GM12878 (cell line): ENCODE data around the gene ZNF366. TPM values are rescaled to one million over a fixed set of nuclear protein-coding genes. Genes with fewer than 3 reads are reported as not detected.

Source experiments
- ATAC-seq: fragments of 200-7000 bp; cut with Tn5 transposase; 3 replicates; pipeline ENCODE4 v1.9.1; 2020; ENCODE audit warnings: mild to moderate bottlenecking, moderate library complexity
- BruUV-seq: library from RNA; stranded (reverse); fragments of 400-500 nt; replicated peaks from 2 replicates; lab custom pipeline; 2021; lab: Mats Ljungman, UMichigan
- CTCF ChIA-PET: fragments of 300-600 bp; sonication (Branson Sonifier 250); formaldehyde crosslinking; extraction: SDS; loops from one replicate; lab custom pipeline; 2021; ENCODE audit warnings: inconsistent platforms; lab: Yijun Ruan, JAX
- POLR2A ChIA-PET: fragments of 350-600 bp; formaldehyde crosslinking; extraction: SDS; loops from one replicate; lab custom pipeline; 2021; ENCODE audit warnings: inconsistent platforms; lab: Charles Lee
- RAD21 ChIA-PET: fragments of 300-600 bp; sonication (Branson Sonifier 250); formaldehyde crosslinking; loops from one replicate; lab custom pipeline; 2023; ENCODE audit warnings: antibody characterized with exemption; ENCODE audit not compliant: unreplicated experiment; lab: Charles Lee
- SMC1A ChIA-PET: fragments of 300-600 bp; sonication (Branson Sonifier 250); formaldehyde crosslinking; loops from one replicate; lab custom pipeline; 2023; ENCODE audit not compliant: unreplicated experiment, uncharacterized antibody; lab: Charles Lee
- DNase-seq: peaks from one replicate; pipeline ENCODE4 v3.0.0-alpha.2; 2011; ENCODE audit warnings: low read depth, low spot score
- FAIRE-seq: peaks from 3 replicates; lab custom pipeline; 2011; peaks lifted over from hg19 to GRCh38; lab: Jason Lieb, UNC
- H2AFZ ChIP-seq: 2 replicates; pipeline ENCODE4 v1.6.0; 2011; ENCODE audit warnings: low read depth, low read length, control low read depth; ENCODE audit not compliant: control insufficient read depth
- H3K27ac ChIP-seq: 2 replicates; pipeline ENCODE4 v1.5.1; 2011; ENCODE audit warnings: control low read depth; ENCODE audit not compliant: control insufficient read depth, insufficient read depth
- H3K27me3 ChIP-seq, 2 experiments: replicated peaks in 1 of 2; 2 replicates each; pipeline versions ENCODE4 v1.6.0 to v1.6.1; 2011; ENCODE audit warnings: low read length in 1 of 2; ENCODE audit not compliant: control insufficient read depth in 2 of 2, insufficient read depth in 2 of 2
- H3K36me3 ChIP-seq, 2 experiments: 2 replicates each; pipeline ENCODE4 v1.5.1; 2011; ENCODE audit warnings: low read length in 1 of 2; ENCODE audit not compliant: control insufficient read depth in 2 of 2, insufficient read depth in 2 of 2
- H3K4me1 ChIP-seq: 2 replicates; pipeline ENCODE4 v1.6.1; 2011; ENCODE audit warnings: mild to moderate bottlenecking, low read length, moderate library complexity, mixed read lengths; ENCODE audit not compliant: control insufficient read depth, insufficient read depth
- H3K4me2 ChIP-seq: 2 replicates; pipeline ENCODE4 v1.6.0; 2011; ENCODE audit warnings: control low read depth; ENCODE audit not compliant: control insufficient read depth, insufficient read depth
- H3K4me3 ChIP-seq: fragments of 200-600 bp; sonication (generic); 2 replicates; pipeline ENCODE4 v1.5.1; 2016
- H3K79me2 ChIP-seq: 2 replicates; pipeline ENCODE4 v1.6.0; 2011; ENCODE audit warnings: low read length; ENCODE audit not compliant: control insufficient read depth, insufficient read depth
- H3K9ac ChIP-seq: 2 replicates; pipeline ENCODE4 v1.8.0; 2011; ENCODE audit warnings: low read length, control low read depth, mixed read lengths; ENCODE audit not compliant: control insufficient read depth, insufficient read depth
- H3K9me3 ChIP-seq: replicated peaks from 3 replicates; pipeline ENCODE4 v1.5.1; 2011; ENCODE audit warnings: mild to moderate bottlenecking, low read length; ENCODE audit not compliant: control insufficient read depth, insufficient read depth
- H4K20me1 ChIP-seq: 2 replicates; pipeline ENCODE4 v1.6.0; 2011; ENCODE audit not compliant: control insufficient read depth, insufficient read depth
- CBFB ChIP-seq: IDR thresholded peaks from 2 replicates; pipeline ENCODE4 v1.6.1; 2016; ENCODE audit warnings: antibody characterized with exemption, low read depth
- CHD1 ChIP-seq: IDR thresholded peaks from 2 replicates; pipeline ENCODE4 v1.6.1; 2012; ENCODE audit warnings: low read depth, low read length, improper control_type of control experiment
- CREB1 ChIP-seq: IDR thresholded peaks from 2 replicates; pipeline ENCODE4 v1.6.1; 2012; ENCODE audit warnings: low read depth, mild to moderate bottlenecking, inconsistent platforms
- CREM ChIP-seq: IDR thresholded peaks from 2 replicates; pipeline ENCODE4 v1.6.1; 2014; ENCODE audit warnings: antibody characterized with exemption, low read depth
- EGR1 ChIP-seq, 2 experiments: IDR thresholded peaks; 1 replicate in 1 of 2; 2 replicates in 1 of 2; pipeline ENCODE4 v1.6.1; 2011 to 2012; ENCODE audit warnings: low read depth in 2 of 2, low read length in 2 of 2, borderline replicate concordance in 1 of 2, mild to moderate bottlenecking in 1 of 2, moderate library complexity in 1 of 2
- FOXK2 ChIP-seq: fragments of 450-650 bp; IDR thresholded peaks from 2 replicates; pipeline ENCODE4 v1.6.1; 2017; ENCODE audit warnings: mild to moderate bottlenecking, moderate library complexity
- HDAC6 ChIP-seq: fragments of 200-600 bp; sonication (generic); IDR thresholded peaks from one replicate; pipeline ENCODE4 v1.8.0; 2017; ENCODE audit warnings: antibody characterized with exemption; ENCODE audit not compliant: unreplicated experiment
- HDGF ChIP-seq: fragments of 450-650 bp; IDR thresholded peaks from 2 replicates; pipeline ENCODE4 v1.6.1; 2016; ENCODE audit warnings: antibody characterized with exemption
- POLR2AphosphoS2 ChIP-seq: IDR thresholded peaks from 2 replicates; pipeline ENCODE4 v1.6.1; 2011; ENCODE audit warnings: low read depth, mild to moderate bottlenecking, low read length, improper control_type of control experiment, moderate library complexity
- SREBF1 ChIP-seq: IDR thresholded peaks from 2 replicates; pipeline ENCODE4 v1.6.1; 2012; ENCODE audit warnings: mild to moderate bottlenecking, low read length
- SRF ChIP-seq, 2 experiments: IDR thresholded peaks; 2 replicates each; pipeline ENCODE4 v1.6.1; 2011; ENCODE audit warnings: low read depth in 2 of 2, low read length in 2 of 2, mild to moderate bottlenecking in 1 of 2, moderate library complexity in 1 of 2
- STAT3 ChIP-seq: IDR thresholded peaks from 2 replicates; pipeline ENCODE4 v1.6.1; 2011; ENCODE audit warnings: low read depth, low read length, improper control_type of control experiment
- SUPT20H ChIP-seq: IDR thresholded peaks from 2 replicates; pipeline ENCODE4 v1.6.1; 2011; ENCODE audit warnings: low read depth, mild to moderate bottlenecking, low read length, moderate library complexity, borderline replicate concordance; ENCODE audit not compliant: control insufficient read depth
- YY1 ChIP-seq: IDR thresholded peaks from 2 replicates; pipeline ENCODE4 v1.6.1; 2011; ENCODE audit warnings: low read depth, mild to moderate bottlenecking, low read length
- ZBTB11 ChIP-seq: fragments of 450-650 bp; formaldehyde crosslinking; IDR thresholded peaks from 2 replicates; pipeline ENCODE4 v1.5.0; 2022; ENCODE audit warnings: mild to moderate bottlenecking, missing genetic modification characterization
- WGBS: methylation state at CpG from one replicate; pipeline ENCODE4 v1.1.6; 2016; ENCODE audit warnings: low lambda C conversion rate; ENCODE audit not compliant: insufficient replicate concordance, insufficient coverage; ENCODE audit errors: missing lambda C conversion rate; 5-methylcytosine and 5-hydroxymethylcytosine counted together
- in situ Hi-C: fragments of 300-500 bp; cut with MboI; formaldehyde crosslinking; loops from 9 replicates; pipeline ENCODE4 v1.14.3; 2018; ENCODE audit warnings: mixed read lengths
- intact Hi-C: fragments of 100-400 bp; cut with micrococcal nuclease; formaldehyde crosslinking; loops from one replicate; pipeline ENCODE4 v1.14.2; 2022; ENCODE audit not compliant: unreplicated experiment
- polyA plus RNA-seq, 11 experiments: library from polyadenylated mRNA; depleted of rRNA in 4 of 11; unstranded in 6 of 11; stranded (reverse) in 5 of 11; fragments of >200 nt; fragmentation: Nextera tagmentation in 4 of 11; fragmentation: Illumina TruSeq in 1 of 11; extraction: Ambion mirVana in 4 of 11; extraction: Trizol in 1 of 11; gene quantifications; 1 replicate in 1 of 11; 2 replicates in 10 of 11; pipeline versions ENCODE4 v1.2.1 to v1.2.3, GENCODE V29; 2011 to 2016; ENCODE audit warnings: inconsistent platforms in 2 of 11, missing spikeins in 2 of 11, low read depth in 1 of 11
- total RNA-seq, 4 experiments: library from RNA; depleted of rRNA in 3 of 4; stranded (reverse); fragments of >200 nt in 3 of 4; fragmentation: Illumina TruSeq in 1 of 4; extraction: Trizol in 1 of 4; gene quantifications; 2 replicates each; pipeline versions ENCODE4 v1.2.1 to v1.2.3, GENCODE V29; 2013 to 2021

ZNF366 gene
- total and polyA plus RNA-seq, 10 of the 15 experiments (the other 5 are each of a cell fraction or from before 2014, with no cell fraction given), result 0.01 to 0.18 (median 0.04) TPM; not detected in 6

- FAIRE-seq (no peak), ATAC-seq (no peak), DNase-seq (no peak)
- Histone ChIP-seq H3K27me3 (no peaks in the 10 kb centered on the region; a peak in 1 of 4 replicates), H4K20me1 (no peaks in the 10 kb centered on the region), H3K4me1 (no peaks in the 10 kb centered on the region), H3K4me2 (no peak overlapping the region), H3K27ac (no peak overlapping the region), H2AFZ (no peak overlapping the region), H3K4me3 (no peak overlapping the region), H3K9ac (no peak overlapping the region), H3K79me2 (no peaks in the 10 kb centered on the region), H3K9me3 (no peaks in the 10 kb centered on the region), H3K36me3 (no peaks in the 10 kb centered on the region)
- POLR2A ChIA-PET, result interaction anchor here (0.6 kb wide), 1 partner anchor 945 kb away, joined by 3 read pairs; no protein-coding TSS in a partner anchor
- TF ChIP-seq EGR1 (IDR thresholded peaks at IDR 0.05; ENCODE audit: borderline replicate concordance in 1 of 2, low read depth in 2 of 2, low read length in 2 of 2) (no peak), HDAC6 (no peak), POLR2AphosphoS2 (no peak), ZBTB11 (CRISPR knock-in tag) (no peak), CREM (no peak), FOXK2 (no peak), CREB1 (no peak), STAT3 (no peak), SRF (IDR thresholded peaks at IDR 0.05; ENCODE audit: low read depth in 2 of 2, low read length in 2 of 2) (no peak), CHD1 (no peak), HDGF (no peak), SREBF1 (no peak), CBFB (no peak), SUPT20H (no peak), YY1 (no peak)
- in situ Hi-C loops (loop anchor here (25.0 kb wide), 1 partner anchor 754 kb away; no protein-coding TSS in a partner anchor), intact Hi-C loops (no loop called here)
- CTCF ChIA-PET, result interaction anchor here (0.6 kb wide), 1 partner anchor 70 kb away, joined by 3 read pairs; no protein-coding TSS in a partner anchor
- WGBS, result 78% methylated on average over 7 of the region's 7 CpGs
- RAD21 ChIA-PET, result no interaction called here
- BruUV-seq, result no TSS peak
- SMC1A ChIA-PET, result no interaction called here
These were observed 33.7 kb upstream of the ZNF366 start for GRCh38 chr5:72540759-72541438.
